ENCODE data around the gene ANKRD36C.
"Not testable (repeated sequence)": the region's sequence is repeated elsewhere in the genome, so short reads cannot be mapped to it uniquely, and the experiment has no call there.

DNA sequence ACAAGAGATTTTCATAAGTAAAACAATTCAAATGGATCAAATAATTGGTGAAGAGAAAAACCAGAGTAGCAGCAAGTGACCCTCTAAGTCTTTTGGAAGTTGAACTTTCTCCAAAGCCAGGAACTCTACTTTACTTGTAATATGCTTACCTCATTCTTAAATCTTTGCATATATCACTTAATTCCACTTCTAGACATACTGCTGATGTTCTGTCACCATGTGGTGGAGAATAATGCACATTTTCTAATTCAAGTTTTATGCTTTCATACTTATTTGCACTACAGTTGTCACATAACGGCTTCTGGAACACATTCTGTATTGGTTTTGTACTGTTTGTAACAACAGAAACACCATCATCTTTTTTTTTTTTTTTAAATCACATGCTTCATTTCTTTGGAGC lies 123.7 kb downstream of the ANKRD36C start:
- TF ChIP-seq CTCF, POLR2AphosphoS5 (IDR thresholded peaks at IDR 0.05): not testable (repeated sequence)

Measured in suprapubic skin (tissue), 3 donors.